H1 (cell line): ENCODE measurements around the gene SERPINB1. TPM values are rescaled to one million over a fixed set of nuclear protein-coding genes. Genes with fewer than 3 reads are reported as not detected.
A peak's percentile ranks its signal among the peaks of the same experiment; 100 is the strongest.
"Not testable (repeated sequence)": the region's sequence is repeated elsewhere in the genome, so short reads cannot be mapped to it uniquely, and the experiment has no call there.

Source experiments
- CTCF ChIA-PET: fragments of 300-600 bp; sonication (Branson Sonifier 250); formaldehyde crosslinking; loops from one replicate; lab custom pipeline; 2021; ENCODE audit not compliant: partially characterized antibody; lab: Charles Lee
- POLR2A ChIA-PET: fragments of 300-600 bp; sonication (Branson Sonifier 250); formaldehyde crosslinking; loops from one replicate; lab custom pipeline; 2021; ENCODE audit warnings: inconsistent platforms; ENCODE audit not compliant: partially characterized antibody; lab: Charles Lee
- DNase-seq, 2 experiments: peaks; one replicate each; pipeline versions ENCODE4 v3.0.0 to v3.0.0-alpha.2; 2010 to 2022; ENCODE audit warnings: low spot score in 2 of 2, low read depth in 1 of 2, mixed read lengths in 1 of 2
- FAIRE-seq: peaks from 2 replicates; lab custom pipeline; 2011; peaks lifted over from hg19 to GRCh38; lab: Jason Lieb, UNC
- H2AFZ ChIP-seq: 2 replicates; pipeline ENCODE4 v1.8.1; 2012; ENCODE audit warnings: low read length, inconsistent platforms
- H2AK5ac ChIP-seq: 2 replicates; pipeline ENCODE4 v1.6.1; 2013; ENCODE audit warnings: low read depth, low read length
- H2BK120ac ChIP-seq: replicated peaks from 2 replicates; pipeline ENCODE3; 2013; ENCODE audit warnings: low read depth, low read length, inconsistent platforms
- H2BK12ac ChIP-seq: 2 replicates; pipeline ENCODE4 v1.6.1; 2013; ENCODE audit warnings: low read depth, low read length
- H2BK15ac ChIP-seq: 2 replicates; pipeline ENCODE4 v1.6.1; 2013; ENCODE audit warnings: low read length
- H2BK20ac ChIP-seq: 2 replicates; pipeline ENCODE4 v1.6.1; 2013; ENCODE audit warnings: low read length
- H2BK5ac ChIP-seq: 2 replicates; pipeline ENCODE4 v1.6.1; 2013; ENCODE audit warnings: low read depth, low read length
- H3K14ac ChIP-seq: 2 replicates; pipeline ENCODE4 v1.6.1; 2013; ENCODE audit warnings: inconsistent platforms; ENCODE audit not compliant: insufficient read length
- H3K18ac ChIP-seq: 2 replicates; pipeline ENCODE4 v1.6.1; 2013; ENCODE audit warnings: low read length; ENCODE audit errors: extremely low read depth
- H3K23ac ChIP-seq: 2 replicates; pipeline ENCODE4 v1.6.1; 2013; ENCODE audit warnings: inconsistent platforms; ENCODE audit not compliant: insufficient read length
- H3K23me2 ChIP-seq: 2 replicates; pipeline ENCODE4 v1.6.1; 2013; ENCODE audit warnings: low read depth, low read length
- H3K27ac ChIP-seq: 2 replicates; pipeline ENCODE4 v1.6.1; 2011; ENCODE audit warnings: low read depth, low read length, inconsistent platforms
- H3K27me3 ChIP-seq, 4 experiments: replicated peaks in 1 of 4; 1 replicate in 1 of 4; 2 replicates in 3 of 4; pipeline versions ENCODE4 v1.6.1 to v1.8.1; 2011 to 2013; ENCODE audit warnings: low read length in 3 of 4, mild to moderate bottlenecking in 3 of 4, inconsistent platforms in 2 of 4, mixed read lengths in 2 of 4, moderate library complexity in 1 of 4; ENCODE audit not compliant: control insufficient read depth in 3 of 4, insufficient read depth in 3 of 4; ENCODE audit errors: extremely low read depth in 1 of 4
- H3K36me3 ChIP-seq, 4 experiments: 2 replicates each; pipeline versions ENCODE4 v1.6.1 to v1.8.1; 2011 to 2013; ENCODE audit warnings: mild to moderate bottlenecking in 4 of 4, low read length in 3 of 4, moderate library complexity in 2 of 4, control low read depth in 1 of 4, inconsistent platforms in 1 of 4; ENCODE audit not compliant: insufficient read depth in 4 of 4, control insufficient read depth in 2 of 4
- H3K4ac ChIP-seq: replicated peaks from 2 replicates; pipeline ENCODE3; 2013; ENCODE audit warnings: low read length, low read depth, mixed read lengths, inconsistent platforms; ENCODE audit not compliant: insufficient read length
- H3K4me1 ChIP-seq, 4 experiments: replicated peaks in 1 of 4; 1 replicate in 1 of 4; 2 replicates in 3 of 4; pipeline versions ENCODE4 v1.6.1 to v1.8.1; 2011 to 2013; ENCODE audit warnings: low read length in 3 of 4, inconsistent platforms in 2 of 4, mixed read lengths in 1 of 4; ENCODE audit not compliant: insufficient read depth in 4 of 4, control insufficient read depth in 3 of 4
- H3K4me2 ChIP-seq, 2 experiments: 2 replicates each; pipeline versions ENCODE4 v1.6.1 to v1.8.1; 2011 to 2013; ENCODE audit warnings: low read depth in 2 of 2, low read length in 2 of 2, control low read depth in 1 of 2, inconsistent platforms in 1 of 2, mild to moderate bottlenecking in 1 of 2; ENCODE audit not compliant: insufficient read depth in 1 of 2
- H3K4me3 ChIP-seq, 4 experiments: fragments of 200-600, 300-600 bp in 1 of 4; sonication (generic), shearing (Covaris generic), sonication (Bioruptor Twin) in 1 of 4; 2 replicates each; pipeline versions ENCODE4 v1.5.1 to v1.8.1; 2011 to 2016; ENCODE audit warnings: low read length in 4 of 4, low read depth in 3 of 4, control low read depth in 2 of 4, inconsistent platforms in 2 of 4, mild to moderate bottlenecking in 2 of 4, mixed read lengths in 1 of 4, moderate library complexity in 1 of 4; ENCODE audit not compliant: insufficient read depth in 2 of 4; ENCODE audit errors: extremely low read depth in 1 of 4
- H3K56ac ChIP-seq: replicated peaks from 2 replicates; pipeline ENCODE3; 2013; ENCODE audit warnings: low read depth, mild to moderate bottlenecking, mixed read lengths, low read length, inconsistent platforms; ENCODE audit not compliant: insufficient read length
- H3K79me1 ChIP-seq: 2 replicates; pipeline ENCODE4 v1.6.1; 2013; ENCODE audit warnings: low read depth, low read length, control low read depth
- H3K79me2 ChIP-seq, 2 experiments: 2 replicates each; pipeline versions ENCODE4 v1.6.1 to v1.8.1; 2012 to 2013; ENCODE audit warnings: low read length in 2 of 2, mild to moderate bottlenecking in 2 of 2, inconsistent platforms in 1 of 2; ENCODE audit not compliant: insufficient read depth in 2 of 2, control insufficient read depth in 1 of 2
- H3K9ac ChIP-seq, 4 experiments: replicated peaks in 1 of 4; 1 replicate in 1 of 4; 2 replicates in 3 of 4; pipeline versions ENCODE4 v1.6.1 to v1.8.1; 2011 to 2013; ENCODE audit warnings: low read depth in 3 of 4, low read length in 3 of 4, control low read depth in 2 of 4, mild to moderate bottlenecking in 2 of 4, moderate library complexity in 2 of 4, inconsistent platforms in 1 of 4; ENCODE audit errors: extremely low read depth in 1 of 4
- H3K9me3 ChIP-seq, 2 experiments: 2 replicates each; pipeline versions ENCODE4 v1.6.1 to v1.8.1; 2012 to 2013; ENCODE audit warnings: mild to moderate bottlenecking in 2 of 2, moderate library complexity in 2 of 2, control low read depth in 1 of 2, inconsistent platforms in 1 of 2, low read depth in 1 of 2, low read length in 1 of 2, mixed read lengths in 1 of 2; ENCODE audit not compliant: insufficient read depth in 2 of 2
- H4K20me1 ChIP-seq, 2 experiments: replicated peaks in 1 of 2; 2 replicates each; pipeline versions ENCODE3 to v1.8.1; 2011 to 2013; ENCODE audit warnings: inconsistent platforms in 2 of 2, low read length in 2 of 2, mild to moderate bottlenecking in 1 of 2; ENCODE audit not compliant: insufficient read depth in 2 of 2, control insufficient read depth in 1 of 2
- H4K5ac ChIP-seq: 2 replicates; pipeline ENCODE4 v1.6.1; 2013; ENCODE audit warnings: low read length, low read depth, mixed read lengths, inconsistent platforms; ENCODE audit not compliant: insufficient read length
- H4K8ac ChIP-seq: 2 replicates; pipeline ENCODE4 v1.8.0; 2013; ENCODE audit warnings: mild to moderate bottlenecking, moderate library complexity, low read length, inconsistent platforms; ENCODE audit not compliant: insufficient read depth; ENCODE audit errors: extremely low read depth
- H4K91ac ChIP-seq: replicated peaks from 2 replicates; pipeline ENCODE3; 2013; ENCODE audit warnings: low read length, mixed read lengths, inconsistent platforms; ENCODE audit not compliant: insufficient read length
- WGBS, 2 experiments: shearing (Covaris generic) in 1 of 2; methylation state at CpG; one replicate each; pipeline versions ENCODE4 v1.1.6 to v1.1.7; 2013 to 2015; ENCODE audit warnings: low lambda C conversion rate in 2 of 2, mixed read lengths in 2 of 2, inconsistent platforms in 1 of 2, low coverage in 1 of 2, missing lambda C conversion rate in 1 of 2; ENCODE audit not compliant: insufficient replicate concordance in 2 of 2, insufficient coverage in 1 of 2, insufficient read length in 1 of 2; ENCODE audit errors: extremely low coverage in 1 of 2, missing lambda C conversion rate in 1 of 2; 5-methylcytosine and 5-hydroxymethylcytosine counted together
- polyA plus RNA-seq, 7 experiments: library from polyadenylated mRNA; depleted of rRNA in 3 of 7; stranded (reverse) in 5 of 7; unstranded in 2 of 7; fragments of >200 nt in 5 of 7; fragments of 200-250 nt in 2 of 7; gene quantifications; 1 replicate in 5 of 7; 2 replicates in 1 of 7; 4 replicates in 1 of 7; pipeline versions ENCODE4 v1.2.1 to v1.2.3, GENCODE V29; 2011 to 2013; ENCODE audit warnings: missing spikeins in 2 of 7, mixed read lengths in 2 of 7
- total RNA-seq: library from RNA; stranded (reverse); fragmentation: NEBNext Ultra II Directional; extraction: Animal tissue kit (Norgen Biotek cat#: 25700); gene quantifications from 2 replicates; pipeline ENCODE4 v1.2.1, GENCODE V29; 2021

SERPINB1 gene
- total and polyA plus RNA-seq, 2 of the 8 experiments (the other 6 are each of a cell fraction or from before 2014, with no cell fraction given): 8.1 to 17.3 TPM

DNA sequence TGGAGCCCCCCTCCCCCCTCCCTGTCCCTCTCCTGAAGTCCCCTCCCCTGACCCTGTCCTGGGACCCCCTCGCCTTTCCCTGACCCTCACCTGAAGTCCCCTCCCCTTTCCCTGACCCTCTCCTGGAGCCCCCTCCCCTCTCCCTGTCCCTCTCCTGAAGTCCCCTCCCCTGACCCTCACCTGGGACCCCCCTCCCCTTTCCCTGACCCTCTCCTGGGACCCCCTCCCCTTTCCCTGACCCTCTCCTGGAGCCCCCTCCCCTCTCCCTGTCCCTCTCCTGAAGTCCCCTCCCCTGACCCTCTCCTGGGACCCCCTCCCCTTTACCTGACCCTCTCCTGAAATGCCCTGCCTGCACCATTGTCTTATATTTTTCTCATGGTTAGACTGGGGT lies 11.7 kb upstream of the SERPINB1 start:
- H3K14ac ChIP-seq, H3K9ac ChIP-seq, DNase-seq, FAIRE-seq, H3K36me3 ChIP-seq, H2BK120ac ChIP-seq, H3K56ac ChIP-seq, H4K91ac ChIP-seq, H3K79me1 ChIP-seq, H3K79me2 ChIP-seq, H4K8ac ChIP-seq, H4K20me1 ChIP-seq, H3K23ac ChIP-seq, H2BK15ac ChIP-seq, H3K27me3 ChIP-seq, H3K9me3 ChIP-seq, H3K23me2 ChIP-seq, H3K4ac ChIP-seq: not testable (repeated sequence)
- ChIA-PET CTCF (interaction anchor here (1.6 to 3.3 kb wide), 5 partner anchors 14 to 123 kb away, joined by 3 to 27 read pairs (median 9); no protein-coding TSS in a partner anchor), POLR2A (interaction anchor here (1.6 to 3.6 kb wide), 3 partner anchors 11 to 16 kb away, joined by 4 to 18 read pairs (median 12); partner anchors contain the start of gene SERPINB1)
- H3K4me1 ChIP-seq: peaks cover 4 to 23% (median 12%) of the 10 kb centered on the region in 4 experiments
- H2BK5ac ChIP-seq: peak overlapping the region; percentile 85; the same call in 1 of the 2 replicates
- peak overlapping the region in 1 of 4 experiments; percentile 30; a peak in 2 of 8 replicates for H3K4me3 ChIP-seq
- peak overlapping the region; percentile 30; the same call in 1 of the 2 replicates for H2AFZ ChIP-seq
- H3K18ac ChIP-seq: peak overlapping the region; percentile 41; the same call in 1 of the 2 replicates
- peak overlapping the region; percentile 68; the same call in 1 of the 2 replicates for H2BK12ac ChIP-seq
- peak overlapping the region; percentile 31 to 70; a peak in 3 of 4 replicates for H3K4me2 ChIP-seq
- peak overlapping the region; percentile 67 for H4K5ac ChIP-seq
- H2BK20ac ChIP-seq: peak overlapping the region; percentile 81; the same call in 1 of the 2 replicates
- no CpG with 5 or more reads among the region's 1 CpG for WGBS, 2 experiments
- peak overlapping the region; percentile 41; the same call in 1 of the 2 replicates for H2AK5ac ChIP-seq
- H3K27ac ChIP-seq: 0 out of 2 replicates have a peak overlapping the region, but pooled peaks have one; percentile 2
